Measurements from ENCODE around the gene GDI2.
A peak's percentile ranks its signal among the peaks of the same experiment; 100 is the strongest.
"Not testable (repeated sequence)": the region's sequence is repeated elsewhere in the genome, so short reads cannot be mapped to it uniquely, and the experiment has no call there.

Gene GDI2

DNA sequence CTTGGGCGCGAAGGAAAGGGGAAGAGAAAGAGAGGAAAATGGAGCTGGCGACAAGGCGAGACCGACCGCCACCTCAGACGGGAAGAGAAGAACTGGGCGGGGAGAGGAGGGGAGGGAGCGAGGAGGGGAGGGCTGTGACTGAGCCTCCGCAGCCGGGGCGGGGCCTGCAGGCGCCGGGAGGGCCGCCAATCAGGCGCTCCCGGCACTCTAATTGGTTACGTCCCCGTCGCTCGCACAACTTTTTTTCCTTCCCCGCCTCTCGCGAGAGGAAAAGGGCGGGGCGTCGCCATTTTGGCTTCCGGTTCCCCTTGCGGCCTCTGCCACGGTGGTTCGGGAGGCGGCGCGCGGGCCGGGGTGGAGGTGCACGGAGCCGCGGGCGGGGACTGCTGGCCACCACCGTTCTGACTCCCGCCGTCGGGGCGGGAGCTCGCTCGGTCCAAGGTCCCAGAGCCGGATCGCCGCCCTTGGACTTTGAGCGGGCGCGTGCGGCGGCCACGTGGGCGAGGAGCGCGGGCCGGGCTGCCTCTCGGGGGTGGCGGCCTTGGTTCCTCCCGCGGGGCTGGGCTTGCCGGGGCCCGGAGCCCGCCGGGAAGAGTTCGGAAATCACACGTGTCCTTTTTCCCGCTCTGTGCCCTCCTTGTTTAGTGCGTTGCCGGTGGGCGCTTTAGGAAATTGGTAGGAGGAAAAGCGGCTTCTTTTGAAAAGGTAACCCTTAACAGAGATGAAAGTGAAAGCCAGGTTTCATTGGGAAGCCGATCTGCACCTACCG lies at the start of gene GDI2:
TSS of gene GDI2 (minus strand) at position 94 of the 769 bp plus-strand sequence. CDS start 176 bp downstream, outside the sequence.
- no peaks in the 10 kb centered on the region for H3K27me3 ChIP-seq (ENCODE audit: insufficient read depth, low read length)
- peak within 1 kb of the TSS; percentile 87 for H3K4me3 ChIP-seq (ENCODE audit: low read depth, low read length)
- no peaks in the 10 kb centered on the region for H3K36me3 ChIP-seq (ENCODE audit: insufficient read depth, low read length)
- H3K79me2 ChIP-seq (ENCODE audit: control insufficient read depth, insufficient read depth, low read length, unreplicated experiment), result peaks cover 62% of the 10 kb centered on the region
- H3K27ac ChIP-seq (ENCODE audit: low read depth, low read length), result peak within 1 kb of the TSS; percentile 90
- peaks cover 24% of the 10 kb centered on the region for H3K4me1 ChIP-seq (ENCODE audit: control insufficient read depth, insufficient read depth, low read length, unreplicated experiment)
- H2AFZ ChIP-seq (ENCODE audit: low read length, unreplicated experiment), result peak within 1 kb of the TSS; percentile 73

GRCh38 chr10:5862360-5862961 lies 49.2 kb upstream of the GDI2 start:
- H3K27me3 ChIP-seq (ENCODE audit: insufficient read depth, low read length), result no peaks in the 10 kb centered on the region
- H3K36me3 ChIP-seq (ENCODE audit: insufficient read depth, low read length), result no peaks in the 10 kb centered on the region
- H2AFZ ChIP-seq (ENCODE audit: low read length, unreplicated experiment), result no peak overlapping the region
- peaks cover 21% of the 10 kb centered on the region for H3K4me1 ChIP-seq (ENCODE audit: control insufficient read depth, insufficient read depth, low read length, unreplicated experiment)
- peak overlapping the region; percentile 82 for H3K27ac ChIP-seq (ENCODE audit: low read depth, low read length)
- no peaks in the 10 kb centered on the region for H3K79me2 ChIP-seq (ENCODE audit: control insufficient read depth, insufficient read depth, low read length, unreplicated experiment)
- H3K4me3 ChIP-seq (ENCODE audit: low read depth, low read length), result no peak overlapping the region

DNA sequence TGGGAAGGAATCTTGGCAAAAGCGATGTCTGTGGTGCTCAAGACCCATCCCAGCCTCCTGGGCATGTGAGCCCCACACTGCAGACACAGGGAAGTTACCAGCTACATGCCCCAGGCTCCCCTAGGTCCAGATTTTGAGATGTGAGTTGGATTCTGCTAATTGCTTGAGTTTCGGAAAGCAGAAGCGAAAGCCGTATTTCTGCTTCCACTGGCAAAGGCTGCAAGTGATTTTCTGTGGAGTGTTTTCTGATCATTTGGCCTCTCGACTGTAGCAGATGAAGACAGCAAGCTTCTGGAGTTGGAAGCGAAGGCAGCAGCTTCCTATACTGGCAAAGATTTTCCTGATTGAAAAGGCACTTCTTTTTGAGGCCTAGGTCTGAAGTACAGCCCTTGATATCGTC lies 46.8 kb upstream of the GDI2 start:
- H2AFZ ChIP-seq (ENCODE audit: low read length, unreplicated experiment), result no peak overlapping the region
- no peak overlapping the region for H3K27ac ChIP-seq (ENCODE audit: low read depth, low read length)
- H3K4me3 ChIP-seq (ENCODE audit: low read depth, low read length), result no peak overlapping the region
- no peaks in the 10 kb centered on the region for H3K79me2 ChIP-seq (ENCODE audit: control insufficient read depth, insufficient read depth, low read length, unreplicated experiment)
- H3K36me3 ChIP-seq (ENCODE audit: insufficient read depth, low read length), result no peaks in the 10 kb centered on the region
- H3K4me1 ChIP-seq (ENCODE audit: control insufficient read depth, insufficient read depth, low read length, unreplicated experiment), result peaks cover 21% of the 10 kb centered on the region
- H3K27me3 ChIP-seq (ENCODE audit: insufficient read depth, low read length), result no peaks in the 10 kb centered on the region

GRCh38 chr10:5858811-5859210 lies 45.6 kb upstream of the GDI2 start:
- Histone ChIP-seq H3K79me2 (ENCODE audit: control insufficient read depth, insufficient read depth, low read length, unreplicated experiment) (no peaks in the 10 kb centered on the region), H2AFZ (ENCODE audit: low read length, unreplicated experiment) (no peak overlapping the region)

GRCh38 chr10:5856701-5857004 lies 43.4 kb upstream of the GDI2 start:
- no peak overlapping the region for H2AFZ ChIP-seq (ENCODE audit: low read length, unreplicated experiment)
- no peak overlapping the region for H3K4me3 ChIP-seq (ENCODE audit: low read depth, low read length)
- no peaks in the 10 kb centered on the region for H3K27me3 ChIP-seq (ENCODE audit: insufficient read depth, low read length)
- peaks cover 10% of the 10 kb centered on the region for H3K4me1 ChIP-seq (ENCODE audit: control insufficient read depth, insufficient read depth, low read length, unreplicated experiment)
- H3K36me3 ChIP-seq (ENCODE audit: insufficient read depth, low read length), result no peaks in the 10 kb centered on the region
- no peak overlapping the region for H3K27ac ChIP-seq (ENCODE audit: low read depth, low read length)
- no peaks in the 10 kb centered on the region for H3K79me2 ChIP-seq (ENCODE audit: control insufficient read depth, insufficient read depth, low read length, unreplicated experiment)

More at GRCh38 chr10:5858811-5859210, 45.6 kb upstream of the GDI2 start:
- no peaks in the 10 kb centered on the region for H3K27me3 ChIP-seq (ENCODE audit: insufficient read depth, low read length)
- H3K36me3 ChIP-seq (ENCODE audit: insufficient read depth, low read length), result no peaks in the 10 kb centered on the region
- H3K4me3 ChIP-seq (ENCODE audit: low read depth, low read length), result no peak overlapping the region
- peaks cover 21% of the 10 kb centered on the region for H3K4me1 ChIP-seq (ENCODE audit: control insufficient read depth, insufficient read depth, low read length, unreplicated experiment)
- H3K27ac ChIP-seq (ENCODE audit: low read depth, low read length), result no peak overlapping the region

GRCh38 chr10:5855979-5856700 lies 42.9 kb upstream of the GDI2 start:
- H3K79me2 ChIP-seq (ENCODE audit: control insufficient read depth, insufficient read depth, low read length, unreplicated experiment), result no peaks in the 10 kb centered on the region
- H2AFZ ChIP-seq (ENCODE audit: low read length, unreplicated experiment), result no peak overlapping the region
- peaks cover 7% of the 10 kb centered on the region for H3K4me1 ChIP-seq (ENCODE audit: control insufficient read depth, insufficient read depth, low read length, unreplicated experiment)
- H3K36me3 ChIP-seq (ENCODE audit: insufficient read depth, low read length), result no peaks in the 10 kb centered on the region
- no peak overlapping the region for H3K4me3 ChIP-seq (ENCODE audit: low read depth, low read length)
- no peaks in the 10 kb centered on the region for H3K27me3 ChIP-seq (ENCODE audit: insufficient read depth, low read length)
- no peak overlapping the region for H3K27ac ChIP-seq (ENCODE audit: low read depth, low read length)

- H3K79me2 ChIP-seq (ENCODE audit: control insufficient read depth, insufficient read depth, low read length, unreplicated experiment), result no peaks in the 10 kb centered on the region
- no peaks in the 10 kb centered on the region for H3K36me3 ChIP-seq (ENCODE audit: insufficient read depth, low read length)
- H3K4me1 ChIP-seq (ENCODE audit: control insufficient read depth, insufficient read depth, low read length, unreplicated experiment), result no peaks in the 10 kb centered on the region
- H2AFZ ChIP-seq (ENCODE audit: low read length, unreplicated experiment), result no peak overlapping the region
- H3K27ac ChIP-seq (ENCODE audit: low read depth, low read length), result no peak overlapping the region
- H3K4me3 ChIP-seq (ENCODE audit: low read depth, low read length), result no peak overlapping the region
- H3K27me3 ChIP-seq (ENCODE audit: insufficient read depth, low read length), result no peaks in the 10 kb centered on the region
These were observed 40.9 kb upstream of the GDI2 start for GRCh38 chr10:5854131-5854475.

DNA sequence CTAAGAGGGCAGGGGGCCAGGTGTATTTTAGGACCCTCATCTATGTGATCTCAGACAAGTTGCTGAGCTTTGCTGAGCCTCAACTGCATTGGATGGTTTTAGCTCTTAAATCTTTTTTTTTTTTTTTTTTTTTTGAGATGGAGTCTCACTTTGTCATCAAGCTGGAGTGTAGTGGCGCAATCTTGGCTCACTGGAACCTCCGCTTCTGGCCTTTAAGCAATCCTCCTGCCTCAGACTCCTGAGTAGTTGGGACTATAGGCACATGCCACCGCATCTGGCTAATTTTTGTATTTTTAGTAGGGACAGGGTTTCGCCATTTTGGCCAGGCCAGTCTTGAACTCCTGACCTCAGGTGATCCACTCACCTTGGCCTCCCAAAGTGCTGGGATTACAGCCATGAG lies 33.4 kb upstream of the GDI2 start:
- H3K27ac ChIP-seq (ENCODE audit: low read depth, low read length); H3K27me3 ChIP-seq (ENCODE audit: insufficient read depth, low read length); H3K4me1 ChIP-seq (ENCODE audit: control insufficient read depth, insufficient read depth, low read length, unreplicated experiment); H3K4me3 ChIP-seq (ENCODE audit: low read depth, low read length); H3K79me2 ChIP-seq (ENCODE audit: control insufficient read depth, insufficient read depth, low read length, unreplicated experiment); H2AFZ ChIP-seq (ENCODE audit: low read length, unreplicated experiment); H3K36me3 ChIP-seq (ENCODE audit: insufficient read depth, low read length): not testable (repeated sequence)

- no peaks in the 10 kb centered on the region for H3K36me3 ChIP-seq (ENCODE audit: insufficient read depth, low read length)
- no peak overlapping the region for H3K4me3 ChIP-seq (ENCODE audit: low read depth, low read length)
- no peaks in the 10 kb centered on the region for H3K79me2 ChIP-seq (ENCODE audit: control insufficient read depth, insufficient read depth, low read length, unreplicated experiment)
- no peak overlapping the region for H3K27ac ChIP-seq (ENCODE audit: low read depth, low read length)
- no peak overlapping the region for H2AFZ ChIP-seq (ENCODE audit: low read length, unreplicated experiment)
- peaks cover 5% of the 10 kb centered on the region for H3K4me1 ChIP-seq (ENCODE audit: control insufficient read depth, insufficient read depth, low read length, unreplicated experiment)
- H3K27me3 ChIP-seq (ENCODE audit: insufficient read depth, low read length), result no peaks in the 10 kb centered on the region
These were observed 31.3 kb upstream of the GDI2 start for GRCh38 chr10:5844345-5845055.

DNA sequence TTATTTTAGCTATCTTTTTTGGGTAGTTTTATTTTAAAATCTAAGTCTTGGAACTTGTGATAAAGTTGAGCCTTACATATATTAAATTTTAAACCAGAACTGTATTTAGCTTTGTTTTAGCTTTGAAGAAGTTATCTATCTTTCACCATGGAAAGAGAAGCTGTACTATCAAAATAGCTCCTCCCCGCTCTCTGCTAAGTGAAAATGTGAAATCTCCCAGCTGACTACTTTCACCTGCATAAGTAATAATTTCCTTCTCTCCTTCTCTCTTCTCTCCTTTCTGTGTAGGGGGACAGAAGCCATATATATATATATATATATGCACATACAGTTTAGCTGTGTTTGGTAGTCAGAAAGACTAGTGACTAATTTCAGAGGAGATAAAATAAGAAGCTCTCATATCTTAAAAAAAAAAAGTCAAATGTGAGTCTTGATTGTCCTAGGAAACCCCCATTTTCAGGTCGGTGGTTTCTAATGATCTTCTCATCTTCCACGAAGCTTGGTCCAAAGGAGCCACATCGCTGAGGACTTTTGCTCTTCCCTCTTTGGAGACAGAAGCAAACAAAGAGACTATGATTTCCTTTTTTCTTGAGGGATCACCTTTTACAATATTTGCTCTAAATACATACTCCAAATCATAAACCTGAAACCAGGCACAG lies 30.6 kb upstream of the GDI2 start:
- H3K4me3 ChIP-seq (ENCODE audit: low read depth, low read length), result no peak overlapping the region

More for the DNA sequence above, 30.6 kb upstream of the GDI2 start:
- no peaks in the 10 kb centered on the region for H3K79me2 ChIP-seq (ENCODE audit: control insufficient read depth, insufficient read depth, low read length, unreplicated experiment)
- peaks cover 5% of the 10 kb centered on the region for H3K4me1 ChIP-seq (ENCODE audit: control insufficient read depth, insufficient read depth, low read length, unreplicated experiment)
- no peaks in the 10 kb centered on the region for H3K36me3 ChIP-seq (ENCODE audit: insufficient read depth, low read length)
- H3K27me3 ChIP-seq (ENCODE audit: insufficient read depth, low read length), result no peaks in the 10 kb centered on the region
- H2AFZ ChIP-seq (ENCODE audit: low read length, unreplicated experiment), result no peak overlapping the region
- no peak overlapping the region for H3K27ac ChIP-seq (ENCODE audit: low read depth, low read length)

Measured in ACC112 (cell line).